ENCODE results near the gene GRB2.
"Not testable (repeated sequence)": the region's sequence is repeated elsewhere in the genome, so short reads cannot be mapped to it uniquely, and the experiment has no call there.

Gene GRB2

GRCh38 chr17:75384751-75385150 lies 20.7 kb downstream of the GRB2 start:
- no peak for DNase-seq

DNA sequence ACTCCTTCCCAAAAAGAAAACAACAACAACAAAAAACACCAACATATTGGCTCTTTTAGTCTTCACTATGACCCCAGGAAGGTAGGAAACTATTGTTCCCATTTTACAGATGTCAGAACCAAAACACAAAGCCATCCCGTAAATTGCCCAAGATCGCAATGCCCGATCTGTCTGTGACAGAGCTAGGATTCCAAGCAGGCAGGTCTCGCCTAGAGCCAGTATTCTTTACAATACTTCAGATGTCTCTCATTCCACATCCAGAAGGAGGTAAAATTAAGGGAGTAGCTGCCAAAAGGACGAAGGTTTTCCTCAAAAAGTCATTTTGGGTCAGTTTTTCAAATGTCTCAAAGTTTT lies 21.7 kb downstream of the GRB2 start:
- DNase-seq: no peak

- no peak for DNase-seq
Observed at GRCh38 chr17:75380750-75381149, 24.7 kb downstream of the GRB2 start.

GRCh38 chr17:75380315-75380714 lies 25.2 kb downstream of the GRB2 start:
- no peak for DNase-seq

- not testable (repeated sequence) for DNase-seq
Observed at GRCh38 chr17:75379426-75379825, 26.1 kb downstream of the GRB2 start.

- no peak for DNase-seq
Observed at GRCh38 chr17:75373280-75373679, 32.2 kb downstream of the GRB2 start.

DNA sequence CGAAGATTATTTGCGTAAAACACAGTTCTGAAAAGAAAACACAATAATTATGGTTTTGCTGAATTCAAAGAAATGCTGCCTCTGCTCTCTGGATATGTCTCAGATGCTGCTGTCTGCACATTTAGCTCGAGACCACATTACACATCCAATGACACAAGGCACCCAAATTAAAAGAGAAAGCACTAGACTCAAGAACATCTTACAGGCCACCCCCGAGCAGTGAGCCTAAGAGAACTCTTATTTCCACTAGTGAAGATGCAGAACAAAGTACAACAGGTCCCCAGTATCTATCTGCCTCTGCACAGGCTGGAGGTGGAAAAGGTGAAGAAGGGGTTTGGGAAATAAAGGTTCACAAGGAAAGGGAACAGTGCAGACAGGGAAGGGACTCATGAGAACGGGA lies 33.5 kb downstream of the GRB2 start:
- DNase-seq: no peak

GRCh38 chr17:75371339-75371738 lies 34.1 kb downstream of the GRB2 start:
- DNase-seq: no peak

DNA sequence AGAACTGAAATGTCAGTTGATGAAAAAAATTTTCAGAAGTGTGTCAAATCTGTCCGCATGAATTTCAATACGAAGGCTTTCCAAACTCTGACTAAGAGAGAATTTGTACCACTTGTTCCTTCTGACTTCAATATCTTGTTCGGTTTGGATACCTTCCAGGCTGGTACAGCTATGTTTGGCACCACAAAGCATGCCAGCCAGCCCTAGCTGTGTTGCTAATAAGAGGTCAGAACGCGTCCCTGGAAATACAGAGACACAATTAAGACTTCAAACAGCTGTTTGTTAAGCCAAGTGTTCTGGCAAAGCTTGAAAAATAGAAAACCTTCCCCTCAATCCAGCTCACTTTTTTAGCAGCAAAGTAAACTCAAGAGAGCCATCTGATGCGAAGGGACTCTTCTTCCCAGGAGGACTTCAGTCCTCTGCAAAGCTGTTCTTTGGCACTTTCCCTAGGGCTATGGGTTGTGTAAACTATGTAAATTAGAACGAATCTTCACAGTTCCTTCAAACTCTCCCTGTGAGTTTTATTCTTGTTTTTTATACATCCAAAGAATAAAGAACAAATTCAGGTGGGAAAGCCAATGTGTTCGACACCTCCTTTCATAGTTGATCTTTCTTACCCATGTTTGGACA lies 35.1 kb downstream of the GRB2 start:
- no peak for DNase-seq

GRCh38 chr17:75367838-75368789 lies 37.4 kb downstream of the GRB2 start:
- DNase-seq: not testable (repeated sequence)

GRCh38 chr17:75367312-75367711 lies 38.2 kb downstream of the GRB2 start:
- DNase-seq: peak; percentile 27

DNA sequence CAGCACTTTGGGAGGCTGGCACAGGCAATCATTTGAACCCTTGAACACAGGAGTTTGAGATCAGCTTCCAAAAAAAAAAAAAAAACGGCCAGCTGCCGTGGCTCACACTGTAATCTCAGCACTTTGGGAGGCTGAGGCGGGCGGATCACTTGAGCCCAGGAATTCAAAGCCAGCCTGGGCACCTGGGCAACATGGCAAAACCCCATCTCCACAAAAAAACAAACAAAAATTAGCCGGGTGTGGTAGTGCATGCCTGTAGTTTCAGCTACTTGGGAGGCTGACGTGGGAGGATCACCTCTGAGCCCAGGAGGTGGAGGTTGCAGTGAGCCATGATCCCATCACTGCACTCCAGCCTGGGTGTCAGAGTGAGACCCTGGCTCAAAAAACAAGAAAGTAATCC lies 39.0 kb downstream of the GRB2 start:
- DNase-seq: no peak

GRCh38 chr17:75365931-75366275 lies 39.6 kb downstream of the GRB2 start:
- DNase-seq: no peak

DNA sequence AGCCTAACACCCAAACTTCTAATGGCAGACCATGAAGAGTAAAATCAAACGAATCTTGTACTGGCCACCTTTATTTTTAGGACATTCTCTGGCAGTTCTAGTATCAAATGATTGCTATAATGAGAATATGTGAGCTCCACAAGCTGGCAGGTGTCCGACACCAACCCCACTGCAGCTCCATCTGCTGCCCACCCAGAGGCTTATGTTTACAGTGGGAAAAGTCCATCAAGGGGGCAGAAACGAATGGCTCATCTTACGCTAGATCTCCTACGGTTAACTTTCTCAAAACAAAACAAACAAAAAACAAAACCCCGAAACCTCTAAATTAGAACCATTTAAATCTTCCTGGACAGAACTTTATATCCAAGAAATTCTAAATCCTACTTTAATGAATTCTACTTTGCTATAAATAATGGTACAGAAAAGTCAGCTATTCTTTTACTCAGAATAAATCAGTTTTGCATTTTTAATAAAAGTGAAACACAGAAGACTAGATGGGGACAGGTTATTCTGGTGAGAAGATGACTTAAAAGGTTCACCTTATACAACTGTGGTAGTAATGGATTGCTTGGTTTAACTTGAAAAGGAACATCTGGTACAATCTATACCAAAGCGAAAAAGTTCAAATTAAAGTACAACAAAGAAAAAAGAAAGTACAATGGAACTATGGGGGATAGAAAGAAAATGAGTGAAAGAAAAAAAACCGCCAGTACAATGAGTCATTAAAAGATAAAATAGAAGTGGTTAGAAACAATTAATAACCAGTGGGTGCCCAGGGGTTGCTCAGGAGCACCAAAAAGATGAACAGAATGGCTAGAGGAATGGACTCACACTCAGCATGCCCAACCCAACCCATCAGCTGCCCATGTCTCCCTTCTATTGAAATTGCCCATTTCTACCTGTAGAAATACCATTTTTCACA lies 40.2 kb downstream of the GRB2 start:
- DNase-seq: no peak

GRCh38 chr17:75364078-75364477 lies 41.4 kb downstream of the GRB2 start:
- DNase-seq: peak; percentile 81

- no peak for DNase-seq
Observed at GRCh38 chr17:75361996-75362395, 43.5 kb downstream of the GRB2 start.

- no peak for DNase-seq
Observed at GRCh38 chr17:75361344-75361743, 44.1 kb downstream of the GRB2 start.

DNA sequence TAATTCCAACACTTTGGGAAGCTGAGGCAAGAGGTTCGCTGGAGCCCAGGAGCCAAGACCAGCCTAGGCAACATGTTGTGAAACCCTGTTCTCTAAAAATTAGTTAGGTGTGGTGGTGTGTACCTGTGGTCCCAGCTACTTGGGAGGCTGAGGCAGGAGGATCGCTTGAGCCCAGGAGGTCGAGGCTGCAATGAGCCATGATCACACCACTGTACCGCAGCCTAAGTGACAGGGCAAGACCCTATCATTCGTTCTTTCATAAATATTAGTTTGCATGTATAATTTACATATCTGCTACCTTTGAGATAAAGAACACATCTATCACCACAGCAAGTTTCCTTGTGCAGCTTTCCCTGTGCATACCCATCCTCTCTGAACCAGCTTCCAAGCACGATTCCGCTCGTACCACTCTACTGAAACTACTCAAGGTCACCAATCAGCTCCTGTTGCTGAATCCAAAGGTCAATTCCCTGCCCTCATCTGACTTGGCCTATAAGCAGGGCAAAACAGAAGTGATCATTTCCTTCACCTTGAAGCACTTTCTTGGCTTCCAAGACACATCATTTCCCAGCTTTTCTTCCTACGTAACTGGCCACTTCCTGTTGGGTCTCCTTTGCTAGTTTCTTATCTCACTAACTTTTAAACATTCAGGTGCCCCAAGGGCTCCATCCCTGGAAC lies 49.1 kb downstream of the GRB2 start:
- DNase-seq: no peak

- DNase-seq: no peak
Observed at GRCh38 chr17:75353176-75353575, 52.3 kb downstream of the GRB2 start.

DNA sequence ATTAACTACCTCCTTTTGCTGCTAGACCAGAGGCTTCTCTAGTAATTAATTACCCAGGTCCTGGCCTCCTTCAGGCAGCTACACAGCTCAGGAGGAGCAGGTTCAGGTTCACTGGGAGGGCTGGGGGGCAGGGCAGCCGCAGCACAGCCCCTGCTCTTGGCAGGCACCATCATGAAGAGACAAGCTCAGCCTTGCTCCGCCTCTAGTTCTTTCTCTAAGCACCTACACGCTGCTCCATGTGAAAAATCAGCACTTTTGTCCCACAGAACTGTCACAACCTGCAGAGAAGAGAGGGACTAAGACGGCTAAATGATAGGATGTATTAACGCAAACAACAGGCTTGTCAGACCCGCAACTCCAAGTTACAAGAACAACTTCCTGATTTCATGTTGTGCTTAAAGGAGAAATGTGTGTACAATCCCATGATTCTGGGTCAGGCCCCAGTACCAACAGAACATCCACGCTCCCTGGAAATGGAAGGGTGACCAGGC lies 53.4 kb downstream of the GRB2 start:
- no peak for DNase-seq

DNA sequence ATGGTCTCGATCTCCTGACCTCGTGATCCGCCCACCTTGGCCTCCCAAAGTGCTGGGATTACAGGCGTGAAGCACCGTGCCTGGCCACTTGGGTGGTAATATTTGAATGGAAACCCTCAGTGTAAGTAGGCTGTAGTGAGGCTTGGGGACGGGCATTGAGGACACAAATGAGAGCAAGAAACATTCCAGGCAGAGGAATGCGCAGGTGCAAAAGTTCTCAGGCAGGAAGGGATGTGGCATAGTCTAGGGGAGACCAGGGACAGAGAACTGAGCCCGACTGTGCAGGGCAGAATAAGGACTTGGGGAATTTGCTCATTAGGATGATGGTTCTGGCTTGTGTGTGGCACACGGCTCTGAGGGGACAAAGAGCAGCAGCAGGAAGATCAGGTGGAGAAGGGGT lies 54.8 kb downstream of the GRB2 start:
- DNase-seq: no peak

DNA sequence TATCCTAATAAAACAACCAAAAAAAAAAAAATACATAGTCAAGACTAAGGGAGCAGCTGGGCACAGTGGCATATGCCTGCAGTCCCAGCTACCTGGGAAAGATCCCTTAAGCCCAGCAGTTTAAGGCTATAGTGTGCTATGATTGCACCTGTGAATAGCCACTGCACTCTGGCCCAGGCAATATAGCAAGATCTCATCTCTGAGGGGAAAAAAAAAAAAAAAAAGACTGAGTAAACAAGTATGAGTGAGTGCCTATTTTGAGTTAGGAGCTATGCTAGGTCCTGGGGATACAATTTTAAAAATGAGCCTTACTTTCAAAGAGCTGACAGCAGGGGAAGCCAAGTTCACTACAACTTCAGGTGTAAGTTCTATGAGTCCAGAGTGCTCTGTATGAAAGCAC lies 55.4 kb downstream of the GRB2 start:
- DNase-seq: no peak

DNA sequence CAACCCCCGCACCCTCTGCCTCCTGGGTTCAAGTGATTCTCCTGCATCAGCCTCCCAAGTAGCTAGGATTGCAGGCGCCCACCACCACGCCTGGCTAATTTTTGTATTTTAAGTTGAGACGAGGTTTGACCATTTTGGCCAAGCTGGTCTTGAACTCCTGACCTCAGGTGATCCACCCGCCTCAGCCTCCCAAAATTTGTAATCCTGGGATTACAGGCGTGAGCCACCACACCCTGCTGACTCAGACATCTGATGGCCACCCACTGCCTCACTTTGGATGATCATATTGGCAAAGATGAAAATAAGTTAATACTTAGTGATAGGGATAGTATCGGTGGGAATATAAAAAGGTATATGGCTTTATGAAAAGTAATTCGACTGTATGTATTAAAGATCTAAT lies 55.9 kb downstream of the GRB2 start:
- no peak for DNase-seq

Data from fibroblast of skin of right biceps (primary cell).